Stimulated activated CD4-positive, alpha-beta T cell treated with anti-CD3 and anti-CD28 coated beads, Interleukin-4, amount 100 ng/mL, for 48 hours (primary cell): Measurements from ENCODE around the gene KLHDC1.
"Not testable (repeated sequence)": the region's sequence is repeated elsewhere in the genome, so short reads cannot be mapped to it uniquely, and the experiment has no call there.

Experiments
- DNase-seq, 2 donors: peaks; one replicate each; pipeline ENCODE4 v3.0.0-alpha.2; 2020; ENCODE audit warnings: low read depth in 2 of 2

The KLHDC1 gene

DNA sequence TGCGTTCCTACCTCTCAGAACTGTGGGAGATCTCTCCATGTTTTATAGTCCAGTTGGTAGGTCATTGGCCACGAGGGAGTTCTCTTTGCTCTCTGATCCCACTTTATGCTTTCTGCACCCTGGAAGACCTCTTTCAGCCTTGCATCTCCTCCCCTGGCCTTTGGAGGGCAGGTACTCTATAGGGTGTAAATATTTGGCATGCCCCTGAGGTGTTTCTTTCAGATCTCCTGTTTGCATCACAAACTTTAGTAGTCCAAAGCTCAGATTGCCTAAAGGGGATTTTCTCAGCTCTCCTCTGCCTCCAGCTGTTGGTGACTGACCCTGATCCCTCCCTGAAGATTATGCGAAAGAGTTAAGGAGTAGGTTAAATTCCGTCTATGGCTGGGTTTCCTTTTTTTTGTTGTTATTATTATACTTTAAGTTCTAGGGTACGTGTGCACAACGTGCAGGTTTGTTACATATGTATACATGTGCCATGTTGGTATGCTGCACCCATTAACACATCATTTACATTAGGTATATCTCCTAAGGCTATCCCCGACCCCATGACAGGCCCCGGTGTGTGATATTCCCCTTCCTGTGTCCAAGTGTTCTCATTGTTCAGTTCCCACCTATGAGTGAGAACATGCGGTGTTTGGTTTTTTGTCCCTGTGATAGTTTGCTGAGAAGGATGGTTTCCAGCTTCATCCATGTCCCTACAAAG lies 29.0 kb downstream of the KLHDC1 start:
- DNase-seq: not testable (repeated sequence)

DNA sequence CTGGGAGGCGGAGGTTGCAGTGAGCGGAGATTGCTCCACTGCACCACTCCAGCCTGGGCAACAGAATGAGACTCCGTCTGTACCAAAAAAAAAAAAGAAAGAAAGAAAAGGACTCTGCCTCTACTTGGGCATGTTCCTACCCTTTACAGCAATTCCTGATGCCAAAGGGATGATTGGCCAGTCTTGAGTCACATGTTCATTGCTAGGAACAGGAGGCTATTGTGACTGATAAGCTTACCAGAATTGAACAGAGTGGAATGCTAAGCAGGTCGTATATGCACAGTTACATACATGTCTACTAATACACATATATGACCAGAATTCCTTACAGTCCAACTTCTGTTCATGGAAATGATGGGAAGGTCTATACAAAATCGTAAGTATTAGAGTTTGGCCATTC lies 34.3 kb downstream of the KLHDC1 start:
- DNase-seq: no peak

DNA sequence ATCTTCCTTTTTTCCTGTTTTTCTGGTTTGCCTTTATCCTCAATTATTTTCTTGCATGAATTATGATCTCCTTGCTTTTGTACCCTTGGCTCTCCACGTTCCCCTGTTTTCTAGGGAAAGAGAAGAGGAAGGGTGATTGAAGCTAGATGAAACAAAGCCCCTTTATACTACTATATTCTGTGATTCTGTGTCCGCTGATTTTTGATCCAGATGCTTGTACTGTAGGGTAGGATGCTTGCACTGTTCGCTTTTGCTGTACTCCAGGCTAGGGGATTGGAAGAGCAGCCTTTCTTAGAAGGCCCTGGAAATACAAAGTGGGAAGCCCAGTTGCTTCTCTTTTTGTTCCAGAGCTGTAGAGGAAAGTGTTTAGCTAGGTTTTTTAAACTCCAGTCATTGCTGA lies 40.0 kb downstream of the KLHDC1 start:
- DNase-seq: no peak

DNA sequence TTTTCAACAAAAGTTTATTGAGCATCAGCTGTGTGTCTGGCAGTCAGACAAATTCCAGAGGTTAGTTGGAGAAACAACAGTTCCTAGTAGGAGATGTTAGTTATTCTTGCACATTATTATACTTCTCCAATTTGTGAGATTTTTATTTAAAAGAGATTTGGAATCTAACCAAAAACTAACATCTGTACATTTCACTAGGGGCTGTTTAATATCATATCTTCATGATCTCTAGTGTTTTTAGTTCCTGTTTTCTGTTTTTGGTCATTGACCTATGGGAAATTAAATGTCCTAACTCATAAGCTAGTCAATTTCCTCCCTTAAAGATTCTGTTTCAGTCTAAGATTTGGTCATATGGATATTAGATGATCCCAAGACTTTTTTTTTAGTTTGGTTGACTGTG lies 40.9 kb downstream of the KLHDC1 start:
- DNase-seq: no peak

DNA sequence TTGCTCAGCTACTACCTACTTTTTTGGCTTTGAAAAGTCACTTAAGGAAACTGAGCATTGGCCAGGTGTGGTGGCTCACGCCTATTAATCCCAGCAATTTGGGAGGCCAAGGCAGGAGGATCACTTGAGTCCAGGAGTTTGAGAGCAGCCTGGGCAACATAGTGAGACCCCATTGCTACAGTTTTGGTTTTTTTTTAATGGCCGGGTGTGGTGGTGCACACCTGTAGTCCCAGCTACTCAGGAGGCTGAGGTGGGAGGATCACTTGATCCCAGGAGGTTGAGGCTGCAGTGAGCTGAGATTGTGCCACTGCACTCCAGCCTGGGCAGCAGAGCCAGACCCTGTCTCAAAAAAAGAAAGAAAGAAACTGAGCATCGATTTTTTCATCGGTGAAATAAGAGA lies 42.7 kb downstream of the KLHDC1 start:
- not testable (repeated sequence) for DNase-seq

DNA sequence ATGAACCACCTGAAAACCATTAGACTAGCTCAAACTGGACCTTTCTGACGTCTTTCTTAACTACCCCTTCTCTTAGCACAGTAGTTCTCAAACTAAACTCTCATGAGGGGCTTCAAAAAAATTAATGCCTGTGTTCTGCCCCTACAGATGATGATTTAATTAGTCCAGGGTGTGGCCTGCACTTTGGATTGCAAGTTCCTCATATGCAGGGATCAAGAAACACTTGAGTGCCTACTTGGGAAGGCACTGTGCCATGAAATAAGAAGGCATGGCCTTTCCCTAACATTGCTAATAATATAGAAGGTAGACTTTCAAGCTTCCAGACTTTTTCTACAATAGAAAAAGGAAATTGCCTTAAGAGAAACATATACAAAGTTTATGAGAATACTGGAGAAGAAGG lies 52.3 kb downstream of the KLHDC1 start:
- DNase-seq: no peak

DNA sequence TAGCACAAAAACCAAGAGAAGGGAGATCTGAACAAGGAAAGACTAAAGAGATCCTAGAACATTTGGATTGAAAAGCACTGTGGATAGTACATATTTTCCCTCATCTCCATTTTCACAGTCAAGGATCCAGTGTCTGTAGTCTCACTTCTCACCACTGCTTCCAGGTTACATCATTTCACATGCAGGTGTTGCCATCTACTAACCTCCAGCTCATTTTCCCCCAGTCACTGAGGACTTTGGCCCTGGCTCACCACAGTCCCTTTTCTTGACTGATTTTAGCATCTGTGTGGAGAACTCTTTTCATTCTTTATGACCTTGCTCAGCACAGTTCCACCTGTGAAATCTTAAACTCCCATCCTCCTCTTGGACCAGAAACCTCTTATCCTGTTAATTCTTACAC lies 53.6 kb downstream of the KLHDC1 start:
- DNase-seq: not testable (repeated sequence)

DNA sequence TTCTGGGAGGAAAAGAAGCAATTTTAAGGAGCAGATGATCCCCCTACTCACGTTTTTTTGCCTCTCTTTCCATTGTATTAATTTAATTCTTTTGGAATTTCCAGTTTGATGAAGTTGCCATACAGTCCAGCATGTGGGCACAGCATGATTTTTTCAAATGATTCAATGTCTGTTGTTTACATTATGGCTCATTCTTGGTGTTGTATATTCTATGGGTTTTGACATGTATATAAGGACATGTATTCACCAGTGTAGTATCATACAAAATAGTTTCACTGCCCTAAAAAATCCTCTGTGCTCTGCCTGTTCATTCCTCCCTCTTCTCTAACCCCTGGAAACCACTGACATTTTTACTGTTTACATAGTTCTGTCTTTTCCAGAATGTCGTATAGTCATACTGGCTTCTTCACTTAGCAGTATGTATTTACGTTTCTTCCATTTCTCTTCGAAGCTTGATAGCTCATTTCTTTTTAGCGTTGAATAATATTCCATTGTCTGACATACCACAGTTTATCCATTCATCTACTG lies 61.7 kb downstream of the KLHDC1 start:
- no peak for DNase-seq

DNA sequence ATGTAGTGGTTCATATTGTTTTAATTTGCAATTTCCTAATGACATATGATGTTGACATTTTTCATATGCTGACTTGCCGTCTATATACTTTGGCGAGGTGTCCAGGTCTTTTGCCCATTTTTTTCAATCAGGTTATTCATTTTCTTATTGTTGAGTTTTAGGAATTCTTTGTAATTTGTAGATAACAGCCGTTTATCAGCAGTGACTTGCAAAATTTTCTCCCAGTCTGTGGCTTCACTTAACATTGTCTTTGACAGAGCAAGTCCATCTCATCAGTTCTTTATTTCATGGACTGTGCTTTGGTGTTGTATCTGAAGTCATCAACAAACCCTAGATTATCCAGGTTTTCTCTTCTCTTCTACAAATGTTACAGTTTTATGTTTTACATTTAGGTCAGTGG lies 62.5 kb downstream of the KLHDC1 start:
- no peak for DNase-seq

DNA sequence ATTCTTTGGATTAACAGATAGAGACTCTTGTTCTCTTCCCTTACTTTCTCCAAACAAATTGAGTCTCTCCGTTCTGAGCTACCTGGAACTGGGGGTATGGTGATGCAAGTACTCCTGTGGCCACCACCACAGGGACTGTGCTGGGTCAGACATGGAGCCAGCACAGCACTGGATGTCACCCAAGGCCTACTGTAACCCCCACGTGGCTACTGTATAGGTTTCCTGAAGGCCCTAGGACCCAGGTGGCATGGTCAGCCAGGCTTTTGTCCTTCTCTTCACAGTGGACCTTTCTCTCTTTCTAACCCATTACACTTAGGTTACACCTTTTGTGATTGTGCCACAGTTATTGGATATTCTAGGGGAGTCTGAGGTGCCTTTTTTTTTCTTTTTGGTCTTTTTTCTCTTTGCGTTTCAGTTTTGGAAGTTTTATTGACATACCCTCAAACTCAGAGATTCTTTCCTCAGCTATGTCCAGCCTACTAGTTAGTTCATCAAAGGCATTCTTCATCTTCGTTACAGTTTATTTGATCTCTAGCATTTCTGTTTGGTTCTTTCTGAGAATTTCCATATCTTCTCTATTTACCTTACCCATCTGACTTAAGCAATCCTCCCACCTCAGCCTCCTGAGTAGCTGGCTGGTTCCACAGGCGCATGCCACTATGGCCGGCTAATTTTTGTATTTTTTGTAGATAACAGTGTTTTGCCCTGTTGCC lies 69.1 kb downstream of the KLHDC1 start:
- no peak for DNase-seq

DNA sequence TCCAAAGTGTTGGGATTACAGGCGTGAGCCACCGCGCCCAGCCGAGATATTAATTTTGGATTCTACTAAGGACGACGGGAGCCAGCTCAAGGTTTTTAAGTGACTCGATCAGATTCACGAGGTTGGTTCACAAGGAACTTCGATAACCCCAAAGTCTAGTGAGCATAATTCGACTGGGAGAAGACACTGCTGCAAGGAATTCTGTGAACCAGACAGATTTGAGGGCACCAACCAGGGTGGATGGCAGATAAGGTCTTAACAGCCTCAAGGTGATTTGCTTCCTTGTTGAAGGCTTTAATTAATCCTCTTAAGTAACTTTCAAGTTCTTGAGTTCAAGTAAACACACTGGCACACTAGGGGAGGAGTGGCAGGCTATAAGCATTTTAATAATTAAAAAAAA lies 73.9 kb downstream of the KLHDC1 start:
- no peak for DNase-seq

DNA sequence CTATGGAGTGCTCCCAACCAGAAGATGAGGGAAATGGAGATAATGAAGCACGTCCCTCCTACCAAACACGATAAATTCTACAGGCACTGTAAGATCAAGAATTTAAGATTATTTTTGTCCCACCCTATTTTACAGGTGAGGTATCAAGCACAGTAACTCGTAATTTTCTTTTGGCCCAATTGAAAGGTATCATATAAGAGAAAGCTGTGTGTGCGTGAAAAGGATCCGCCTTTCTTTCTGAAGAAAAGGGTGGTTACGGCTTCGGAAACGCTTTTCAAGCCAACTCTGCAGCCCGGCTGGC lies 74.3 kb downstream of the KLHDC1 start:
- DNase-seq: no peak

DNA sequence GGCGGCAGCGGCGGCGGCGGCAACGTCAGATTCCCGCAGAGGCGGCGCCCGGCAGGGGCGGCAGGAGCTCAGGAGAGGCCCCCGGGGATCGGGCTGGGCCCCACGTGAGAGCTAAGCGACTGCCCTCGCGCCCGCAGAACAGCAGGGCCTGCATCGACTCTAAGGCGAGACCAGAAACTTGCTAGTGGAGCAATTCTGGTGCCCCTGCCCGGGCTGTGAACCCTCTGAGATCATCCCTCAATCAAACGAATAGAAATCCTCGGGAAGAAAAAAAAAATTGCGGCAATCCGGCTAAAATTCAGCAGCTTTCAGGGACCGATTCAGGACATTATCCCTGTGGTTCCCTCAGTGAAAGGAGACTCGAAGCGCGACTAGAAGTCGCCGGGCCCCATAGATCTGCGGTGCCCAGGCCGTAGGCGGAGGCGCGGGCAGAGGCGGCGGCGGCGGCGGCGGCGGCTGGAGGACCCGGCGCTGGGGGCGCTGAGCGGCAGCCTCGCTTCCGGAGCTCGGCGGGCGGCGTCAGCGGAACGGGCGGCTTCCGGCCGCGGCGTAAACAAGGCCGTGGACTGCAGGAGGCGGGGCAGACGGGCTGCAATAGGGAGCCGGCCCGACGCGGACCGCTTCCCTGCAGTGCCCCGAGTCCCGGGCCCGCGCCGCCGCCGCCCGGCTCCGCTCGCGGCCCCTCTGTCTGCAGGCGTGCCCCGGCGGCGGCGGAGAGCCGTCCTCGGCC lies 74.8 kb downstream of the KLHDC1 start, which contains the start of gene KLHDC2:
KLHDC2 (plus strand) TSS at position 583 of the 730 bp plus-strand sequence. CDS start 316 bp downstream, outside the sequence.
- DNase-seq: peak; percentile 80 to 88

DNA sequence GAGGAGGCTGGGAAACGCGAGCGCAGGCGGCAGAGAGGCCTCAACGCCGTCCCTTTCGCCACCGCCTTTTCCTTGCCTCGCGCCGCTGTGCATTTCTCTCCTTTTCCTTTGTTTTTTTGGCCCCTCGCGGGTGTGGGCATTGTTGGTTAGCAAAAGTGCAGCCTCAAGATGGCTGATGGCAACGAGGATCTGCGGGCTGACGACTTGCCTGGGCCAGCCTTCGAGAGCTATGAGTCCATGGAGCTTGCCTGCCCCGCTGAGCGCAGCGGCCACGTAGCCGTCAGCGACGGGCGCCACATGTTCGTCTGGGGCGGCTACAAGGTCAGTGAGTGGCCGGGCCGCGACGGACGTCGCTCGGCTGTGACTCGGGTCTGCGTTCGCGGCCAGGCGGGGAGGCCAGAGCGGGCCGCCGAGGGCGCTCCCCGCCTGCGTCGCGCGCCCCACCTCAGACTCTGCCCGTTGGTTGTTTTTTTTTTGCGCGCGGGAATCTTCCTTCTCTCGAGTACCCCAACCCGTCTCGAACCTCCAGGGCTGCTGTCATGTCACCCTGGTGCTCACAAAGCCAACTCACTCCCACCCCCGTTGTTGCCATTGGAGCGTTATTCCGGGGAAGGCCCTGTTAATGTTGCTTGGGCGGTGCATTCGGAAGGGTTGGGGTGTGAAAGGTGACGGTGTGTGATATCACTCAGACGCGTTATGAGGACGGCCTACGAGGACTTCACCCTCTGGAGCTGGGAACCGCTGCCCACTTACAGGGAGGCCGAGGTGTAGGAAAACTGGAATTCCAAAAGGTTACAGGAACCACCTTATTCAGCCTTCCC lies 75.6 kb downstream of the KLHDC1 start:
- DNase-seq: peak; percentile 60 to 74

DNA sequence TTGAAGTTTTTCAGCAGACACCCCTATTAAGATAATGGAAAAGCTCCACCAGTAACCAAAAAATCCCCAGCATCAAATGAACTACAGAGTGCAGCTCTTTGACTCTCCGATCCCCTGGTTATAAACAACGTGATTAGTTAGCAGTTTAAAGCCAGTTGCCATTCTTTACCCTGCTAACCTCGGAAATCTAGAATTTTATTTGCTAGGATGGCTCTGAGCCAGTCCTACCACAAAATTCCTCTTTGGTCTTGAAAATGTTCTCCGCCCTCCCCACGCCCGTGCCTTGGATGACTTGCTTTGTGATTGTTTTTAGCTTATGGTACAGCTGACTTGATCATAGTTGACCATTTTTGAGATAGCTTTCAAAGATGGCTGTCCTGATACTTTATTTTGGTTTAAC lies 76.3 kb downstream of the KLHDC1 start:
- no peak for DNase-seq

DNA sequence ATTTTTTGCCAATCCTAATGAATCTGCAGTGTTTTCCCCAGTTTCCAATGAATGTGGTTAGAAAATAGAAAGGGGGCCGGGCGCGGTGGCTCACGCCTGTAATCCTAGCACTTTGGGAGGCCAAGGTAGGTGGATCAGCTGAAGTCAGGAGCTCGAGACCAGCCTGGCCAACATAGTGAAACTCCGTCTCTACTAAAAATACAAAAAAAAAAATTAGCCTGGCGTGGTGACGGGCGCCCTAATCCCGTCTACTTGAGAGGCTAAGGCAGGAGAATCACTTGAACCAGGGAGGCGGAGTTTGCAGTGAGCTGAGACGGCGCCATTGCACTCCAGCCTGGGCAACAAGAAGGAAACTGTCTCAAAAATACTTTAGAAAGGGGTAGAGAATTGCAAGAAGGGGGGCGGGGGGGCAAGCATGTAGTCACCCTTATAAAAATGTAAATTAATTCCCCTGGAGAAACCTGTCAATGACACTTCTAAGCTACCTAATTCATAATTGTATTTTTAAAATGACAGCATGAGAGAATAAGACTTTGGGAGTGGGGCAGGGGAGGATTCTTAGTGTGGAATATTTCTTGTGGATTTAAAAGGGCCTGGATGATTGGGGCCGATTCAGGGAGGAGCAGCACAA lies 76.8 kb downstream of the KLHDC1 start:
- DNase-seq: no peak

DNA sequence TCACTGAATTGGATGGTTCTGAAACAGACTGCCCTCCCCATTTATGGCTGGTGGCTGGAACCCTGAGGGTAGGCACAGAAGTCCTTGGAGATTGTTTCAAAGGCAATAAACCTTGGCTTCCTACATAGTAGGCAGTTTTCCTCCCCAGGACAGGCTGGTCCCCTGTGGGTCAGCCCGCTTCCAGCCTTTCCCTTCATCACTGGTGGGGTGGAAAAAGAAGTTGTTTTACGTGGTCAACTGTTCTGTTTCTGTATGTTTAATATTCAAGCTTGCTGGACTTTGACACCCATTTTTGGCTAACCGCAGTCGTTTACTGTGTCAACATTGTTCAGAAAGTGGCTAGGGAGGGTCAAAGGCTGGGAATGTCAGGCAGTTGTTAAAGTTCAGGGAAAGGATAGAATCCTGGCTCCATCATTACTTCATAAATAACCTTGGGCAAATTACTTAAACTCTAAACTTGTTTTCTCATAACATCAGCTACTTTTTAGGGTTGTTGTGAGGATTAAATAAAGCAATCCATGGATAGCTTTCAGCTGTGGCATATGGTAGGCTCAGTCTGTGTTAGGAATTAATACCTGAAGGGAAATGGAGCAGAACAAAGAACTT lies 77.4 kb downstream of the KLHDC1 start:
- no peak for DNase-seq

DNA sequence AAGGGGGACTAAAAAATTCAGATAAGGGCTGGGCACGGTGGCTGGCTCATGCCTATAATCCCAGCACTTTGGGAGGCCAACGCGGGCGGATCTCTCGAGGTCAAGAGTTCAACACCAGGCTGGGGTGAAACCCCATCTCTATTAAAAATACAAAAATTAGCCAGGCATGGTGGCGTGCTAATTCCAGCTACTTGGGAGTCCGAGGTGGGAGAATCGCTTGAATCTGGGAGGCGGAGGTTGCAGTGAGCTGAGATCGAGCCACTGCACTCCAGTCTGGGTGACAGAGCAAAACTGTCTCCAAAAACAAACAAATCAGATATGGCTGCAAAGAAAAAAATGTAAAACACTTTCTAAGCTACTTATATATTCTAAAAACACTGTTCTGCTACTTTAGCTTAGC lies 78.8 kb downstream of the KLHDC1 start:
- not testable (repeated sequence) for DNase-seq

DNA sequence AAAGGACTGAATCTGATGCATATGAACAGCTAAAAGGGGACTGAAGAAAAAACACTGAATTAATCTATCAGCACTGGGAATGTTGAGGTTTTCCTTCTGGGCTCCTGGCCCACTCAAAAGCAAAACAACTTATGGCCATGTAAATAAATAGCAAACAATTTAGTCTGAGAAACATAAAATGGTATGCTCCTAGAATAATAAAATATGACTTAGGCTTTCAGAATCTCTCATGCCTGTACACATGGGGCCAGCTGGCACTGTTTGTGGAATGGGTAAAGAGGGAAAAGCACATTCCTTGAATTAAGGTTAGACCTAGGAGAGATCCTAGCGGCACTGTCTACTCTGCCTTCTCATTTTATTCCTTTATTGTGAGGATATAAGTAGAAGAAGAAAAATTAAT lies 81.2 kb downstream of the KLHDC1 start:
- DNase-seq: no peak

DNA sequence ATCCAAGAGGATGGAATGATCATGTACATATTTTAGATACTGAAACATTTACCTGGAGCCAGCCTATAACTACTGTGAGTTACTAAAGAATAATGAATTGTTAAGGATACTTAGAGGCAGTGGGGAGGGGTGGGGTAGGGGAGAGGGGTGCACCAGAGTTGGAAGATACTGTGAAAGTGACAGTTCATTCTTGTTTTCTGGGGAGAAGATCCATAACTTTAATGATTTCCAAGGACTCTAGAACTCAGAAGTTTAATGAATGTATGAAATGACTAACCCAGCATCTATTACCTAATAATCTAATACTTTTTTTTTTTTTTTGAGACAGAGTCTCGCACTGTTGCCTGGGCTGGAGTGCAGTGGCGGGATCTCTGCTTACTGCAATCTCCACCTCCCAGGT lies 85.5 kb downstream of the KLHDC1 start:
- no peak for DNase-seq

DNA sequence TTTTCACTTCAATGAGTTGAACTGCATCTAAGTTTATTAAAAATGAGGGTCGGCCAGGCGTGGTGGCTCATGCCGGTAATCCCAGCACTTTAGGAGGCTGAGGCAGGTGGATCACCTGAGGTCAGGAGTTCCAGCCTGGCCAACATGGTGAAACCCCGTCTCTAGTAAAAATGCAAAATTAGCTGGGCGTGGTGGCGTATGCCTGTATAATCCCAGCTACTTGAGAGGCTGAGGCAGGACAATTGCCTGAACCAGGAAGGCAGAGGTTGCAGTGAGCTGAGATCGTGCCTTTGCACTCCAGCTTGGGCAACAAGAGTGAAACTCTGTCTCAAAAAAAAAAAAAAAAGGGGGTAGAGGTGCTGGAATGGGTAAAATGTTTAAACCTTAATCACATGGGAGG lies 88.1 kb downstream of the KLHDC1 start:
- not testable (repeated sequence) for DNase-seq
